Measurements from ENCODE around the gene ABCC1. TPM values are rescaled to one million over a fixed set of nuclear protein-coding genes. Genes with fewer than 3 reads are reported as not detected.

Gene ABCC1
- polyA plus RNA-seq, 1 donor (not counting 4 experiments of a cell fraction or from before 2014, with no cell fraction given) = 19.4 TPM

- H3K9ac ChIP-seq (ENCODE audit: control insufficient read depth, extremely low read depth, insufficient read depth, low read length) = no peak overlapping the region
- no peaks in the 10 kb centered on the region for H3K4me1 ChIP-seq (ENCODE audit: control insufficient read depth, extremely low read depth, insufficient read depth, low read length)
- no peaks in the 10 kb centered on the region for H3K79me2 ChIP-seq (ENCODE audit: control insufficient read depth, insufficient read depth, low read length)
- no peaks in the 10 kb centered on the region for H3K9me1 ChIP-seq (ENCODE audit: control insufficient read depth, extremely low read depth, insufficient read depth, low read length)
- no peaks in the 10 kb centered on the region for H3K9me3 ChIP-seq (ENCODE audit: control insufficient read depth, low read depth, low read length)
- DNase-seq (ENCODE audit: low read depth, low spot score) = no peak
- H4K20me1 ChIP-seq (ENCODE audit: control insufficient read depth, extremely low read depth, insufficient read depth, low read length) = no peaks in the 10 kb centered on the region
- no peak for FAIRE-seq
- peaks cover 24 to 29% of the 10 kb centered on the region in 2 experiments for H3K36me3 ChIP-seq (ENCODE audit: control insufficient read depth in 2 of 2, extremely low read depth in 1 of 2, insufficient read depth in 2 of 2, low read length in 2 of 2)
- H3K4me3 ChIP-seq (ENCODE audit: control insufficient read depth in 2 of 3, extremely low read depth in 1 of 3, insufficient read depth in 2 of 3, low read depth in 1 of 3, low read length in 3 of 3) = no peak overlapping the region
- no peak overlapping the region for H3K4me2 ChIP-seq (ENCODE audit: control insufficient read depth, extremely low read depth, insufficient read depth, low read depth, low read length)
- no peak overlapping the region for H3K27ac ChIP-seq (ENCODE audit: control insufficient read depth, insufficient read depth, low read length)
- dilution Hi-C loops (cut with MboI; ENCODE audit: extremely low pct_ligation_motif_present, low sequenced_read_pairs) = no loop called here
- TF ChIP-seq EZH2 (IDR thresholded peaks at IDR 0.05; ENCODE audit: low read length) = no peak
- TF ChIP-seq CTCF (optimal IDR thresholded peaks at IDR 0.05 in 1 of 3, IDR thresholded peaks at IDR 0.05 in 1 of 3, conservative IDR thresholded peaks at IDR 0.05 in 1 of 3; ENCODE audit: extremely low read depth in 1 of 3, insufficient read depth in 2 of 3, low read length in 3 of 3) = no peak
- H3K27me3 ChIP-seq (ENCODE audit: control insufficient read depth, extremely low read depth, insufficient read depth, low read length) = no peaks in the 10 kb centered on the region
- no peak overlapping the region for H2AFZ ChIP-seq (ENCODE audit: control insufficient read depth, low read length)
Observed at GRCh38 chr16:16100631-16101030, 151.2 kb downstream of the ABCC1 start.

GRCh38 chr16:16101585-16101984 is 152.2 kb downstream of the ABCC1 start:
- Histone ChIP-seq H3K9ac (ENCODE audit: control insufficient read depth, extremely low read depth, insufficient read depth, low read length) (no peak overlapping the region), H3K4me1 (ENCODE audit: control insufficient read depth, extremely low read depth, insufficient read depth, low read length) (no peaks in the 10 kb centered on the region), H3K79me2 (ENCODE audit: control insufficient read depth, insufficient read depth, low read length) (no peaks in the 10 kb centered on the region), H3K27me3 (ENCODE audit: control insufficient read depth, extremely low read depth, insufficient read depth, low read length) (no peaks in the 10 kb centered on the region), H3K36me3 (ENCODE audit: control insufficient read depth in 2 of 2, extremely low read depth in 1 of 2, insufficient read depth in 2 of 2, low read length in 2 of 2) (peaks cover 27 to 28% of the 10 kb centered on the region in 2 experiments), H3K27ac (ENCODE audit: control insufficient read depth, insufficient read depth, low read length) (no peak overlapping the region), H4K20me1 (ENCODE audit: control insufficient read depth, extremely low read depth, insufficient read depth, low read length) (peaks cover under 1% of the 10 kb centered on the region), H3K4me2 (ENCODE audit: control insufficient read depth, extremely low read depth, insufficient read depth, low read depth, low read length) (no peak overlapping the region), H3K9me3 (ENCODE audit: control insufficient read depth, low read depth, low read length) (no peaks in the 10 kb centered on the region), H3K4me3 (ENCODE audit: control insufficient read depth in 2 of 3, extremely low read depth in 1 of 3, insufficient read depth in 2 of 3, low read depth in 1 of 3, low read length in 3 of 3) (no peak overlapping the region), H3K9me1 (ENCODE audit: control insufficient read depth, extremely low read depth, insufficient read depth, low read length) (no peaks in the 10 kb centered on the region), H2AFZ (ENCODE audit: control insufficient read depth, low read length) (no peak overlapping the region)
- FAIRE-seq = no peak
- dilution Hi-C loops (cut with MboI; ENCODE audit: extremely low pct_ligation_motif_present, low sequenced_read_pairs) = no loop called here
- no peak for DNase-seq (ENCODE audit: low read depth, low spot score)
- no peak for TF ChIP-seq EZH2 (IDR thresholded peaks at IDR 0.05; ENCODE audit: low read length)
- no peak for TF ChIP-seq CTCF (optimal IDR thresholded peaks at IDR 0.05 in 1 of 3, IDR thresholded peaks at IDR 0.05 in 1 of 3, conservative IDR thresholded peaks at IDR 0.05 in 1 of 3; ENCODE audit: extremely low read depth in 1 of 3, insufficient read depth in 2 of 3, low read length in 3 of 3)
